ENCODE results near the gene CHM.
"Not testable (repeated sequence)": the region's sequence is repeated elsewhere in the genome, so short reads cannot be mapped to it uniquely, and the experiment has no call there.

The CHM gene, protein sequence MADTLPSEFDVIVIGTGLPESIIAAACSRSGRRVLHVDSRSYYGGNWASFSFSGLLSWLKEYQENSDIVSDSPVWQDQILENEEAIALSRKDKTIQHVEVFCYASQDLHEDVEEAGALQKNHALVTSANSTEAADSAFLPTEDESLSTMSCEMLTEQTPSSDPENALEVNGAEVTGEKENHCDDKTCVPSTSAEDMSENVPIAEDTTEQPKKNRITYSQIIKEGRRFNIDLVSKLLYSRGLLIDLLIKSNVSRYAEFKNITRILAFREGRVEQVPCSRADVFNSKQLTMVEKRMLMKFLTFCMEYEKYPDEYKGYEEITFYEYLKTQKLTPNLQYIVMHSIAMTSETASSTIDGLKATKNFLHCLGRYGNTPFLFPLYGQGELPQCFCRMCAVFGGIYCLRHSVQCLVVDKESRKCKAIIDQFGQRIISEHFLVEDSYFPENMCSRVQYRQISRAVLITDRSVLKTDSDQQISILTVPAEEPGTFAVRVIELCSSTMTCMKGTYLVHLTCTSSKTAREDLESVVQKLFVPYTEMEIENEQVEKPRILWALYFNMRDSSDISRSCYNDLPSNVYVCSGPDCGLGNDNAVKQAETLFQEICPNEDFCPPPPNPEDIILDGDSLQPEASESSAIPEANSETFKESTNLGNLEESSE

GRCh38 chrX:86047174-86047935, at the start of gene CHM:
Gene CHM, minus strand, starts transcription at chrX:86047558. Its CDS starts 26 bp downstream, at chrX:86047532.
- DNase-seq, result no peak

DNA sequence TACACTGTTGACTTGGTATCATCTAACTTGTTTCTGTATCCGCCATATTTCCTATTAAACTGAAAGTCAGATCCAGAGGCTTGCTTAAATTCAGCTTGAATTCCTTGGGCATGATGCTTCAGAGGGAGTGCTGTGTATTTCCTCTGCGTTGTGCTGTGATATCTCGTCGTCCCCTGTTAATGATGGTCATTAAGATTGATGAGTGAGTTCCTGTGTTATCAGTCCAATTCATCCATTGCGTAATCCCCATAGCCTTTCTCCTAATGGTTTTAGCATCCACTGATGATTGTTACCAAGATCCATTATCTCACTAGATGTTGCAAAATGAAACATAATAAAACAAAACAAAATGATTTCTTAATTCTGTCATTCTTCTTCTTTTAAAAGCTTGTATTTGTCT, 31.3 kb upstream of the CHM start:
- no peak for DNase-seq

DNA sequence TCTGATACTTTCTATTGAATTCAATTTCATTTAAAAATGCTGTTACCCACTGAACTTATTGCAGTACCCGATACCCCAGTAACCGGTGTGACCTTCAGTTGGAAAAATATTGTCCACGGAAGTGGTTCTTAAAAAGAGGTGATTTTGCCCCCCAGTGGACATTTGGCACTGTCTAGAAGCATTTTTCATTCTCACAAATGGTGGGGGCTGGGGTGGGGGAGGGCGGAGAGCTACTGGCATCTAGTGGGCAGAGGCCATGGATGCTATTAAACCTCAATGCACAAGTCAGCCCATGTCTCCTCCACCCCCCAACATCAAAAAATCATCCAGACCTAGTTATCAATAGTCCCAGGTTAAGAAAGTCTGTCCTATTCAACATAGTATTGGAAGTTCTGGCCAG, 19.6 kb upstream of the CHM start:
- no peak for DNase-seq

GRCh38 chrX:86061407-86061806, 14.0 kb upstream of the CHM start:
- no peak for DNase-seq

GRCh38 chrX:86051741-86052140, 4.4 kb upstream of the CHM start:
- no peak for DNase-seq

GRCh38 chrX:86047936-86048280, 550 bp upstream of the CHM start:
- DNase-seq, result no peak

- no peak for DNase-seq
Observed at GRCh38 chrX:86044216-86044615, 3.1 kb downstream of the CHM start.

DNA sequence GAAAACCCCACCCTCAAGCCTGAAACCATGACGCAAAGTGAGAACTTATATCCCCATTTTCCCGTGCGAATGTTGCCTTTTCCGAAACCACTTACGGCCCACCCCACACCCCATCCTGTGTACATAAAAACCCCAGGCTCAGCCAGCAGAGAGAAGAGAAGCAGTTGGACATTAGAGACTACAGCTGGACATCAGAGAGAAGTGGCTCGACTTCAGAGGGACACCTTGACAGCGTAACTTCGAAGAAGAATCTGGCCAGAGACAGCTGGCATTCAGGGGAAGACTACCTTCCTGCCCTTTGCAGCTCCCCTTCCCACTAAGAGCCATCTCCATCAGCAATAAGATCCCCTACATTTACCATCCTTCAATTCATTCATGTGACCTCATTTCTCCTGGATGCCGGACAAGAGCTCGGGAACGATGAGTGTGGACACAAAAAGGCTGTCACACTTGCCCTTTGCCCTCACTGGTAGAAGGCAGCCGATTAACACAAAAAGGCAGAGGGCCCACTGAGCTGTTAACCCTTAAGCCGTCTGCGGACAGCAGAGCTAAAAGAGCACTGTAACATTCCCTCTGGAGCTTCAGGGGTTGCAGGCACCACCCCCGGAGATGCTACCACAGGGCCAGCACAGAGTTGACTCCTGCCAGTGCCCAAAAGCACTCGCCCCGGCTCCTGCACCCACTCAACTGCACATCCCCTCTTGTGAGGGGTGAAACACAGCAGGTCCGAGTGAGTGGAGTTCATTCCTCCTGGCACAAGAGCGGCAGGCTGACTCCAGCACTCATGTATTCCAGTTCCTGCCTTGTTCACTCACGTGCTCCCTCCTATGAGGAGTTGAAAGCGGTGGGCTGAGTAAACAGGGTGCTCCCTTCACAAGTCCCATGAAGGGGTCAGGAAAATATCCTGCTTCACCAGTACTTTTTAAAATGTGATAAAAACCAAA, 7.5 kb downstream of the CHM start:
- DNase-seq, result no peak

DNA sequence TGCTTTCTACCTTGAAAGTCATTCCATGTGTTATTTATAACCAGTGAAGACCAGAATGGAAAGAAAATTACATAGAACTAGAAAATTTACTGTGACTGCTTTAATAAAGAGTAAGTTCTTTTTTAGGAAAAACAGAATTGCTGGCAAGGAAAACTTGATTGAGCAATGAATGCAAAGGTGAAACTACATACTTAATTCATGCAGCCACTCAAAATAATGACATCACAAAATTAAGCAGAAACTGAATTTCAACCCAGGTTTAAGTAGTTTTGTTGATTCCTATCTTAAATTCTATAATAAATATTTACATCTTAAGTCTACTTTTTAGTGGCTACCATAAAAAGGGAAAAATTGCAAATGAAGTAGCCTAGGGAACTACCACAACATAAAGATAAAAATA, 14.0 kb downstream of the CHM start:
- DNase-seq, result no peak

GRCh38 chrX:86028681-86029080, 18.7 kb downstream of the CHM start:
- no peak for DNase-seq

DNA sequence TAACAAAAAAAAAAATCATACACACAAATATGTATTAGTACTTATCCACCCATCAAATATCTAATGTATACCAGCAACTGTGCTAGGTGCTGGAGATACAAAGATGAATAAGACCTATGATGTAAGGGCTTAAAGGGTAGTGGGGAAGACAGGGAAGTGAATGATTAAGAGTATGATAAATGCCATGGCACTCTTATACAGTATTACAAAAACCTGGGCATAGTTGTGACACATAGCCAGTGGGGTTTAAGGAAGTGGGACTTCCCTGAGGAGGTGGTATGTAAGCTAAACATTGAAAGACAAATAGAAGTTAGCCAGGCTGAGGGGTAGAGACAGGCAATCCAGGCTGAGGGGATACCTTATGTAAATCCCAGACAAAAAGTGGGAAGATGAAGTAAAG, 23.5 kb downstream of the CHM start:
- no peak for DNase-seq

DNA sequence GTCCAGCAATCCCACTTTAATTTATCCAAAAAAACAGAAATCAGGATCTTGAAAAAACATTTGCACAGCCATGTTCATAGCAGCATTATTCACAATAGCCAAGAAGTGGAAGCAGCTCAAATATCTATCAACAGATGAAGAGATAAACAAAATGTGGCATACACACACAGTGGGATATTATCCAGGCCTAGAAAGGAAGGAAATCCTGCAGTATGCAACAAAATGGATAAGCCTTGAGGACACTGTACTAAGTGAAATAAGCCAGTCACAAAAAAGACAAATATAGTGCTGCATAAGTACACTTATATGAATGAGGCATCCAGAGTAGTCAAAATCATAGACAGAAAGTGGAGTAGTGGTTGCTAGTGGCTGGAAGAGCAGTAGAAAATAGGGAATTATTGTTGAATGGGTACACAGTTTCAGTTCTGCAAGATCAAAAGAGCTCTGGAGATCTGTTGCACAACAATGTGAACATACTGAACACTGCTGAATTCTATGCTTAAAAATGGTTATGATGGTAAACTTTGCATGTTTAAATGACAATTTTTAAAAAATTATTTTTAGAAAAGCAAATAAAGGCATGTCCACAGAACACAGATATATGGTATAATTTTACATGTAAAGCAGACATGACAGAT, 25.6 kb downstream of the CHM start:
- no peak for DNase-seq

GRCh38 chrX:86016139-86016538, 31.2 kb downstream of the CHM start:
- no peak for DNase-seq

DNA sequence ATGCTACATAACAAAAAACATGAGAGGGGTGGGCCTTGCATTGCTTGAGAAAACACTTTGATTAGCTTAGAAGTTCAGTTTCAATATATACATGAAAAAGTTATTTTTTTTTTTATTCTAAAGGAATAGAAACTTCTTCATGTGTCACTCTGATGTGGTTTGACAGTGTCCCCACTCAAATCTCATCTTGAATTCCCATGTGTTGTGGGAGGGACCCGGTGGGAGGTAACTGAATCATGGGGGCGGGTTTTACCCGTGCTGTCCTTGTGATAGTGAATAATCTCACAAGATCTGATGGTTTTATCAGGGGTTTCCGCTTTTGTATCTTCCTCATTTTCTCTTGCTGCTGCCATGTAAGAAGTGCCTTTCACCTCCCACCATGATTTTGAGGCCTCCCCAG, 32.4 kb downstream of the CHM start:
- DNase-seq, result not testable (repeated sequence)

- no peak for DNase-seq
Observed at GRCh38 chrX:86014421-86014820, 32.9 kb downstream of the CHM start.

DNA sequence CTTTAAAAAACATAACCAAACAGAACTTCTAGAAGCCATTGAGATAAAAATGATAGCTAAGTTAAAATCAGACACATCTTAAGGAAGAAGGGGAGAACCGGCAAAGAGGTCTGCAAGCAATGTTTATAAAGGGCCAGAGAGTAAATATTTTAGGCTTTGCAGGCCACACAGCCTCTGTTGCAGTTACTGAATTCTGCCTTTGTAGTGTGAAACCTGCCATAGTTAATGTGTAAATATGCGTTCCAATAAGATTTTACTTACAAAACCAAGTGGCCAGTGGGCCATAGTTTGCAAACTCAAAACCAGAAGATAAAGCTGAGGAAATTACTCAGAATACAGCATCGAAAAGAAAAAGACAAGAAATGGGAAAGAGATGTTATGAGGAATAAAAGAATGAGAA, 33.6 kb downstream of the CHM start:
- DNase-seq, result no peak

DNA sequence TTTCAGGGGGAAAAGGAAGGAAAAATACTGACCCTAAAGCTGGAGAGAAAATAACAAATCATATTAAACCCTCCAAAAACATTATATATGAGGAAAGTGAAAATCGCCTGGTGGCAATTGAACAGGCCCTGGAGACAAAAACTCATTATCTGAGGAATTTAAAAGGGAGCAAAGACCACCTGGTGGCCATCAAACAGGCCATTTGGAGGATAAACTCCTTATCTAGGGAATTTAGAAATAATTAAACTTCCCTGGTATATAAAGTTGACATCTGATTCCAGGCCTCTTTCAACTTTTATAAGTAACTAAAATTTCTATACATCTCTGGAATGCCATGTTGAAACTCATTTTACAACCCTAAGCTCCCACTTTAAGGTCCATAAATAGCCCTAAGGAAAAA, 35.2 kb downstream of the CHM start:
- DNase-seq, result no peak

- not testable (repeated sequence) for DNase-seq
Observed at GRCh38 chrX:86009803-86010202, 37.6 kb downstream of the CHM start.

DNA sequence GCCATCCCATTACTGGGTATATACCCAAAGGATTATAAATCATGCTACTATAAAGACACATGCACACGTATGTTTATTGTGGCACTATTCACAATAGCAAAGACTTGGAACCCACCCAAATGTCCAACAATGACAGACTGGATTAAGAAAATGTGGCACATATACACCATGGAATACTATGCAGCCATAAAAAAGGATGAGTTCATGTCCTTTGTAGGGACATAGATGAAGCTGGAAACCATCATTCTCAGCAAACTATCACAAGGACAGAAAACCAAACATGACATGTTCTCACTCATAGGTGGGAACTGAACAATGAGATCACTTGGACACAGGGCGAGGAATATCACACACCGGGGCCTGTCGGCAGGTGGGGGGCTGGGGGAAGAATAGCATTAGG, 39.5 kb downstream of the CHM start:
- DNase-seq, result not testable (repeated sequence)

GRCh38 chrX:86002076-86002896, 45.1 kb downstream of the CHM start:
- DNase-seq, result no peak

DNA sequence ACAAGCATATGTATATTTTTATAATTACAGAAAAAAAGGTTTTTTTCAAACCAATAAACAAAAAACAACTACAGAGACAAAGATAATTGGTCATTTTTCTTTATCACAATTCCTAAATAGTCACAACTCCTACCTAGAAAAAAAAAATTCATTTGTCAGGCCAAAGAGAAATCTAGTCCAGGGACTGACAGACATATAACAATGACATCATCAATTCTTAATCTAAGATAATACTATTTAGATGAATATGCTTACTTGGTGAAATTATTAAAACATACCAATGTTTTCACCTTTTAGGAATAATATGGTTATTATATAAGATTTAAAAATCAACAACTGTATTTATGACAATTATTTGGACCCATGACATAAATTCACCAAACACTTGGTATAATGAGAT, 48.4 kb downstream of the CHM start:
- no peak for DNase-seq

Measured in NCI-H187 (cell line).